H9 (cell line): ENCODE data around the gene PCCA. TPM values are rescaled to one million over a fixed set of nuclear protein-coding genes. Genes with fewer than 3 reads are reported as not detected.

ENCODE experiments used
- DNase-seq: peaks from one replicate; pipeline ENCODE4 v3.0.0-alpha.2; 2017
- H2AFZ ChIP-seq: one replicate; pipeline ENCODE4 v1.6.1; 2013; ENCODE audit warnings: mild to moderate bottlenecking, low read length, control low read depth, moderate library complexity
- H2AK5ac ChIP-seq: 2 replicates; pipeline ENCODE4 v1.6.1; 2013; ENCODE audit warnings: low read length, control low read depth, mixed read lengths; ENCODE audit not compliant: insufficient read length
- H2BK120ac ChIP-seq: one replicate; pipeline ENCODE4 v1.6.1; 2013; ENCODE audit warnings: low read depth, mild to moderate bottlenecking, low read length, control low read depth, inconsistent platforms; ENCODE audit not compliant: poor library complexity, severe bottlenecking
- H2BK12ac ChIP-seq: 2 replicates; pipeline ENCODE4 v1.6.1; 2013; ENCODE audit warnings: low read length, control low read depth, mixed read lengths, low read depth; ENCODE audit not compliant: insufficient read length
- H2BK15ac ChIP-seq: 2 replicates; pipeline ENCODE4 v1.6.1; 2013; ENCODE audit warnings: low read depth, low read length, control low read depth
- H2BK20ac ChIP-seq: one replicate; pipeline ENCODE4 v1.6.1; 2013; ENCODE audit warnings: low read depth, mild to moderate bottlenecking, low read length, control low read depth, inconsistent platforms; ENCODE audit not compliant: poor library complexity, severe bottlenecking
- H2BK5ac ChIP-seq: 2 replicates; pipeline ENCODE4 v1.6.1; 2013; ENCODE audit warnings: low read length, control low read depth, mixed read lengths; ENCODE audit not compliant: insufficient read length
- H3K14ac ChIP-seq: 2 replicates; pipeline ENCODE4 v1.6.1; 2013; ENCODE audit warnings: low read length, control low read depth; ENCODE audit not compliant: insufficient read depth
- H3K18ac ChIP-seq: 2 replicates; pipeline ENCODE4 v1.6.1; 2013; ENCODE audit warnings: low read depth, mild to moderate bottlenecking, mixed read lengths, low read length, control low read depth; ENCODE audit not compliant: insufficient read length
- H3K23ac ChIP-seq: 2 replicates; pipeline ENCODE4 v1.6.1; 2013; ENCODE audit warnings: low read length, control low read depth, mixed read lengths, low read depth; ENCODE audit not compliant: insufficient read length
- H3K23me2 ChIP-seq: 2 replicates; pipeline ENCODE4 v1.6.1; 2013; ENCODE audit warnings: low read depth, mild to moderate bottlenecking, mixed read lengths, low read length, control low read depth; ENCODE audit not compliant: insufficient read length, poor library complexity, severe bottlenecking
- H3K27ac ChIP-seq: 2 replicates; pipeline ENCODE4 v1.5.1; 2013; ENCODE audit warnings: low read length, control low read depth, mixed read lengths, low read depth; ENCODE audit not compliant: insufficient read length
- H3K27me3 ChIP-seq: 2 replicates; pipeline ENCODE4 v1.6.1; 2013; ENCODE audit warnings: low read length, control low read depth, inconsistent platforms; ENCODE audit not compliant: insufficient read depth
- H3K4ac ChIP-seq: 2 replicates; pipeline ENCODE4 v1.6.1; 2013; ENCODE audit warnings: low read depth, mild to moderate bottlenecking, control low read depth, inconsistent platforms, low read length, moderate library complexity
- H3K4me1 ChIP-seq: 2 replicates; pipeline ENCODE4 v1.6.1; 2013; ENCODE audit warnings: low read length, control low read depth, inconsistent platforms; ENCODE audit not compliant: insufficient read depth
- H3K4me2 ChIP-seq: 2 replicates; pipeline ENCODE4 v1.6.1; 2013; ENCODE audit warnings: low read length, control low read depth, mixed read lengths; ENCODE audit not compliant: insufficient read length, insufficient read depth
- H3K56ac ChIP-seq: 2 replicates; pipeline ENCODE4 v1.6.1; 2013; ENCODE audit warnings: low read depth, mild to moderate bottlenecking, mixed read lengths, low read length, control low read depth; ENCODE audit not compliant: insufficient read length
- H3K79me1 ChIP-seq: 2 replicates; pipeline ENCODE4 v1.6.1; 2013; ENCODE audit warnings: low read depth, mild to moderate bottlenecking, moderate library complexity, low read length, control low read depth, inconsistent platforms; ENCODE audit not compliant: insufficient read depth, poor library complexity, severe bottlenecking
- H3K79me2 ChIP-seq: 2 replicates; pipeline ENCODE4 v1.6.1; 2013; ENCODE audit warnings: low read length, control low read depth, inconsistent platforms; ENCODE audit not compliant: insufficient read depth
- H3K9ac ChIP-seq: 2 replicates; pipeline ENCODE4 v1.6.1; 2013; ENCODE audit warnings: low read length, control low read depth, mixed read lengths; ENCODE audit not compliant: insufficient read length; ENCODE audit errors: extremely low read depth
- H3K9me3 ChIP-seq: one replicate; pipeline ENCODE4 v1.6.1; 2013; ENCODE audit warnings: low read depth, low read length, inconsistent platforms; ENCODE audit not compliant: control insufficient read depth
- H3T11ph ChIP-seq: one replicate; pipeline ENCODE4 v1.6.1; 2013; ENCODE audit warnings: mild to moderate bottlenecking, low read length, control low read depth, inconsistent platforms
- H4K20me1 ChIP-seq: one replicate; pipeline ENCODE4 v1.6.1; 2013; ENCODE audit not compliant: control insufficient read depth, insufficient read length, insufficient read depth
- H4K5ac ChIP-seq: 2 replicates; pipeline ENCODE4 v1.6.1; 2013; ENCODE audit warnings: low read depth, mild to moderate bottlenecking, mixed read lengths, low read length, control low read depth; ENCODE audit not compliant: insufficient read length
- H4K8ac ChIP-seq: replicated peaks from 2 replicates; pipeline ENCODE4 v1.6.1; 2013; ENCODE audit warnings: low read length, control low read depth, mixed read lengths, low read depth; ENCODE audit not compliant: insufficient read length
- H4K91ac ChIP-seq: 2 replicates; pipeline ENCODE4 v1.6.1; 2013; ENCODE audit warnings: low read depth, mild to moderate bottlenecking, moderate library complexity, mixed read lengths, low read length, control low read depth; ENCODE audit not compliant: insufficient read length
- H3K27ac Mint-ChIP-seq, 3 experiments: 2 replicates in 2 of 3; 3 replicates in 1 of 3; pipeline ENCODE4 v1.8.0; 2020 to 2021; ENCODE audit warnings: mixed read lengths in 3 of 3, mild to moderate bottlenecking in 1 of 3, moderate library complexity in 1 of 3
- H3K27me3 Mint-ChIP-seq: 2 replicates; pipeline ENCODE4 v1.8.0; 2021; ENCODE audit warnings: low read depth, mild to moderate bottlenecking, moderate library complexity, mixed read lengths
- H3K36me3 Mint-ChIP-seq, 3 experiments: 2 replicates in 2 of 3; 3 replicates in 1 of 3; pipeline ENCODE4 v1.8.0; 2020 to 2021; ENCODE audit warnings: low read depth in 3 of 3, mixed read lengths in 3 of 3; ENCODE audit not compliant: insufficient read depth in 1 of 3
- H3K4me1 Mint-ChIP-seq, 2 experiments: 2 replicates each; pipeline ENCODE4 v1.8.0; 2020; ENCODE audit warnings: mixed read lengths in 2 of 2
- H3K4me3 Mint-ChIP-seq, 2 experiments: 2 replicates in 1 of 2; 3 replicates in 1 of 2; pipeline ENCODE4 v1.8.0; 2020 to 2021; ENCODE audit warnings: mild to moderate bottlenecking in 2 of 2, mixed read lengths in 2 of 2, moderate library complexity in 1 of 2
- H3K9me3 Mint-ChIP-seq, 2 experiments: 2 replicates in 1 of 2; 3 replicates in 1 of 2; pipeline ENCODE4 v1.8.0; 2020; ENCODE audit warnings: mild to moderate bottlenecking in 2 of 2, mixed read lengths in 2 of 2, moderate library complexity in 1 of 2
- CTCF ChIP-seq: fragments of 200-600 bp; sonication (generic); conservative IDR thresholded peaks from 3 replicates; pipeline ENCODE4 v1.8.0; 2021; ENCODE audit warnings: antibody characterized with exemption, mild to moderate bottlenecking
- WGBS: extraction: QIAGEN DNeasy Blood & Tissue Kit; methylation state at CpG from one replicate; pipeline ENCODE4 v1.1.7; 2013; ENCODE audit warnings: missing lambda C conversion rate, low lambda C conversion rate, mixed read lengths; ENCODE audit not compliant: insufficient read length; ENCODE audit errors: extremely low coverage; 5-methylcytosine and 5-hydroxymethylcytosine counted together
- total RNA-seq: library from RNA; stranded (reverse); gene quantifications from 2 replicates; pipeline ENCODE4 v1.2.1, GENCODE V29; 2021

PCCA gene
- total RNA-seq, 1 experiment from 2014 or later: 56.5 TPM

- H3K4me1 ChIP-seq: no peaks in the 10 kb centered on the region
- H2BK12ac ChIP-seq: no peak overlapping the region
- no peak overlapping the region for H3K14ac ChIP-seq
- no peaks in the 10 kb centered on the region for H3K79me2 ChIP-seq
- no peak overlapping the region for H4K91ac ChIP-seq
- no peak overlapping the region for H3K56ac ChIP-seq
- no peak overlapping the region for H3K27ac Mint-ChIP-seq
- no peaks in the 10 kb centered on the region for H3K79me1 ChIP-seq
- peaks cover 44 to 46% of the 10 kb centered on the region in 2 experiments for H3K9me3 Mint-ChIP-seq
- no peak overlapping the region for H3K27ac ChIP-seq
- no peak overlapping the region for H2AFZ ChIP-seq
- peaks cover 1 to 4% of the 10 kb centered on the region in 2 experiments; a peak in 2 of 4 replicates for H3K4me1 Mint-ChIP-seq
- H3K9ac ChIP-seq: no peak overlapping the region
- H3K27me3 Mint-ChIP-seq: no peaks in the 10 kb centered on the region
- no peak overlapping the region for H4K8ac ChIP-seq
- no peak overlapping the region for H2BK5ac ChIP-seq
- no peak for DNase-seq
- no peak overlapping the region for H2BK15ac ChIP-seq
- no peaks in the 10 kb centered on the region for H4K20me1 ChIP-seq
- no peak overlapping the region for H3T11ph ChIP-seq
- H3K18ac ChIP-seq: no peak overlapping the region
- TF ChIP-seq CTCF: no peak
- H2AK5ac ChIP-seq: no peak overlapping the region
- H3K4ac ChIP-seq: no peak overlapping the region
- H3K23ac ChIP-seq: no peak overlapping the region
- peaks cover 25% of the 10 kb centered on the region for H3K9me3 ChIP-seq
- no peak overlapping the region for H2BK20ac ChIP-seq
- no peaks in the 10 kb centered on the region for H3K27me3 ChIP-seq
- H3K23me2 ChIP-seq: no peaks in the 10 kb centered on the region
- peaks cover 52 to 69% (median 64%) of the 10 kb centered on the region in 3 experiments for H3K36me3 Mint-ChIP-seq
- H3K4me3 Mint-ChIP-seq: no peak overlapping the region
- no peak overlapping the region for H3K4me2 ChIP-seq
- WGBS: no CpG with 5 or more reads among the region's 5 CpGs
- no peak overlapping the region for H4K5ac ChIP-seq
- no peak overlapping the region for H2BK120ac ChIP-seq
These were observed 320.2 kb downstream of the PCCA start for GRCh38 chr13:100409132-100409531.
